SU-DHL-6 (cell line): ENCODE results near the gene ACACB.

Source experiments
- EZH2phosphoT487 ChIP-seq: fragments of 200-600 bp; sonication (generic), shearing (Covaris generic); conservative IDR thresholded peaks from 2 replicates; pipeline ENCODE4 v1.6.1; 2018; ENCODE audit warnings: mild to moderate bottlenecking, antibody characterized with exemption, low read length, moderate library complexity, mixed read lengths
- TF ChIP-seq, protein P1 (sequence below): fragments of 200-600 bp; sonication (generic); IDR thresholded peaks from one replicate; pipeline ENCODE4 v1.5.1; 2017; ENCODE audit warnings: antibody characterized with exemption, mild to moderate bottlenecking, low read length, moderate library complexity; ENCODE audit not compliant: insufficient read depth, poor library complexity, severe bottlenecking

DNA sequence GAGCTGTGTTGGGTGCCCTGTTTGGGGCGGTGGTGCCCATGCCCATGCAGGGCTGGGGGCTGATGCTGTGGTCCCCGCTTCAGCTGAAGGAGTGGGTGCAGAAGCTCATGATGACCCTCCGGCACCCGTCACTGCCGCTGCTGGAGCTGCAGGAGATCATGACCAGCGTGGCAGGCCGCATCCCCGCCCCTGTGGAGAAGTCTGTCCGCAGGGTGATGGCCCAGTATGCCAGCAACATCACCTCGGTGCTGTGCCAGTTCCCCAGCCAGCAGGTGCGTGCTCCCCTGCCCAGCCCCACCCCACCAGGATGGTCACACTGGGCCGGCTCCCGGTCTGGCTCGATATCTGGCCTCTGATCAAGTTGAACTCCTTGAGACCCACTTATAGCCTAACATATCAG is 92.7 kb downstream of the ACACB start:
- TF ChIP-seq, protein P1, sequence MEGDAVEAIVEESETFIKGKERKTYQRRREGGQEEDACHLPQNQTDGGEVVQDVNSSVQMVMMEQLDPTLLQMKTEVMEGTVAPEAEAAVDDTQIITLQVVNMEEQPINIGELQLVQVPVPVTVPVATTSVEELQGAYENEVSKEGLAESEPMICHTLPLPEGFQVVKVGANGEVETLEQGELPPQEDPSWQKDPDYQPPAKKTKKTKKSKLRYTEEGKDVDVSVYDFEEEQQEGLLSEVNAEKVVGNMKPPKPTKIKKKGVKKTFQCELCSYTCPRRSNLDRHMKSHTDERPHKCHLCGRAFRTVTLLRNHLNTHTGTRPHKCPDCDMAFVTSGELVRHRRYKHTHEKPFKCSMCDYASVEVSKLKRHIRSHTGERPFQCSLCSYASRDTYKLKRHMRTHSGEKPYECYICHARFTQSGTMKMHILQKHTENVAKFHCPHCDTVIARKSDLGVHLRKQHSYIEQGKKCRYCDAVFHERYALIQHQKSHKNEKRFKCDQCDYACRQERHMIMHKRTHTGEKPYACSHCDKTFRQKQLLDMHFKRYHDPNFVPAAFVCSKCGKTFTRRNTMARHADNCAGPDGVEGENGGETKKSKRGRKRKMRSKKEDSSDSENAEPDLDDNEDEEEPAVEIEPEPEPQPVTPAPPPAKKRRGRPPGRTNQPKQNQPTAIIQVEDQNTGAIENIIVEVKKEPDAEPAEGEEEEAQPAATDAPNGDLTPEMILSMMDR = no peak
- no peak for TF ChIP-seq EZH2phosphoT487
